CD14-positive monocyte (primary cell): ENCODE data around the gene GULP1. TPM values are rescaled to one million over a fixed set of nuclear protein-coding genes. Genes with fewer than 3 reads are reported as not detected.
"Not testable (repeated sequence)": the region's sequence is repeated elsewhere in the genome, so short reads cannot be mapped to it uniquely, and the experiment has no call there.

Experiments
- DNase-seq, 3 donors: peaks; one replicate each; pipeline ENCODE4 v3.0.0-alpha.2; 2011 to 2022
- H2AFZ ChIP-seq: 2 replicates; pipeline ENCODE4 v1.6.0; 2012; ENCODE audit warnings: mild to moderate bottlenecking, low read depth, low read length, inconsistent platforms; ENCODE audit not compliant: insufficient read depth, poor library complexity, severe bottlenecking
- H3K27ac ChIP-seq, 2 donors: 1 replicate in 1 of 2; 2 replicates in 1 of 2; pipeline ENCODE4 v1.5.1; 2012 to 2013; ENCODE audit warnings: low read length in 2 of 2, control low read depth in 1 of 2, inconsistent platforms in 1 of 2, low read depth in 1 of 2, mild to moderate bottlenecking in 1 of 2
- H3K27me3 ChIP-seq, 2 donors: one replicate each; pipeline versions ENCODE4 v1.6.0 to v1.6.1; 2011 to 2013; ENCODE audit warnings: low read length in 2 of 2; ENCODE audit not compliant: control insufficient read depth in 2 of 2, insufficient read depth in 2 of 2
- H3K36me3 ChIP-seq, 2 donors: replicated peaks in 1 of 2; 1 replicate in 1 of 2; 2 replicates in 1 of 2; pipeline versions ENCODE4 v1.5.1 to v1.6.1; 2012 to 2013; ENCODE audit warnings: low read length in 2 of 2, control low read depth in 1 of 2, inconsistent platforms in 1 of 2, mild to moderate bottlenecking in 1 of 2; ENCODE audit not compliant: insufficient read depth in 2 of 2, control insufficient read depth in 1 of 2
- H3K4me1 ChIP-seq, 2 donors: 1 replicate in 1 of 2; 2 replicates in 1 of 2; pipeline versions ENCODE4 v1.5.1 to v1.6.1; 2012 to 2013; ENCODE audit warnings: low read length in 2 of 2, control low read depth in 1 of 2, inconsistent platforms in 1 of 2, mild to moderate bottlenecking in 1 of 2, moderate library complexity in 1 of 2; ENCODE audit not compliant: insufficient read depth in 2 of 2, control insufficient read depth in 1 of 2
- H3K4me2 ChIP-seq: replicated peaks from 2 replicates; pipeline ENCODE3; 2012; ENCODE audit warnings: low read length, moderate library complexity, mild to moderate bottlenecking; ENCODE audit not compliant: poor library complexity, severe bottlenecking; ENCODE audit errors: extremely low read depth
- H3K4me3 ChIP-seq, 3 experiments: fragments of 200-600 bp in 1 of 3; sonication (generic) in 1 of 3; replicated peaks in 1 of 3; 1 replicate in 2 of 3; 2 replicates in 1 of 3; pipeline ENCODE4 v1.5.1; 2011 to 2013; ENCODE audit warnings: low read length in 3 of 3, mild to moderate bottlenecking in 3 of 3, control low read depth in 2 of 3, low read depth in 2 of 3, inconsistent platforms in 1 of 3, moderate library complexity in 1 of 3
- H3K79me2 ChIP-seq: 2 replicates; pipeline ENCODE4 v1.6.0; 2012; ENCODE audit warnings: mild to moderate bottlenecking, control low read depth, inconsistent platforms, low read length, moderate library complexity; ENCODE audit not compliant: insufficient read depth
- H3K9ac ChIP-seq: 2 replicates; pipeline ENCODE4 v1.6.0; 2017; ENCODE audit warnings: low read length, mild to moderate bottlenecking; ENCODE audit not compliant: insufficient read depth, poor library complexity, severe bottlenecking
- H3K9me3 ChIP-seq, 2 donors: replicated peaks in 1 of 2; 1 replicate in 1 of 2; 2 replicates in 1 of 2; pipeline versions ENCODE4 v1.5.1 to v1.6.1; 2012 to 2013; ENCODE audit warnings: low read length in 2 of 2, control low read depth in 1 of 2; ENCODE audit not compliant: control insufficient read depth in 1 of 2, insufficient read depth in 1 of 2
- H4K20me1 ChIP-seq: 2 replicates; pipeline ENCODE4 v1.6.0; 2012; ENCODE audit warnings: mild to moderate bottlenecking, low read length, control low read depth, moderate library complexity; ENCODE audit not compliant: insufficient read depth
- H3K27ac Mint-ChIP-seq, 7 donors: one replicate each; pipeline ENCODE4 v1.8.0; 2020; ENCODE audit warnings: mild to moderate bottlenecking in 7 of 7, mixed read lengths in 7 of 7, moderate library complexity in 6 of 7, inconsistent platforms in 2 of 7
- H3K27me3 Mint-ChIP-seq, 3 donors: one replicate each; pipeline ENCODE4 v1.8.0; 2021 to 2022; ENCODE audit warnings: low read depth in 3 of 3, mild to moderate bottlenecking in 3 of 3, mixed read lengths in 3 of 3, moderate library complexity in 3 of 3, inconsistent platforms in 1 of 3
- H3K36me3 Mint-ChIP-seq, 2 donors: one replicate each; pipeline ENCODE4 v1.8.0; 2020; ENCODE audit warnings: mixed read lengths in 2 of 2, inconsistent platforms in 1 of 2, mild to moderate bottlenecking in 1 of 2
- H3K4me1 Mint-ChIP-seq: one replicate; pipeline ENCODE4 v1.8.0; 2020; ENCODE audit warnings: mild to moderate bottlenecking, mixed read lengths
- H3K4me3 Mint-ChIP-seq, 2 donors: one replicate each; pipeline ENCODE4 v1.8.0; 2020; ENCODE audit warnings: mild to moderate bottlenecking in 2 of 2, mixed read lengths in 2 of 2, moderate library complexity in 1 of 2
- H3K9me3 Mint-ChIP-seq, 7 donors: one replicate each; pipeline ENCODE4 v1.8.0; 2020 to 2022; ENCODE audit warnings: mixed read lengths in 7 of 7, mild to moderate bottlenecking in 6 of 7, moderate library complexity in 6 of 7, inconsistent platforms in 2 of 7
- WGBS: methylation state at CpG from one replicate; pipeline ENCODE4 v1.1.5; 2013; ENCODE audit warnings: missing lambda C conversion rate; ENCODE audit not compliant: insufficient coverage; 5-methylcytosine and 5-hydroxymethylcytosine counted together
- intact Hi-C, 2 donors: fragments of 100-400 bp; cut with micrococcal nuclease; formaldehyde crosslinking; loops; one replicate each; pipeline versions ENCODE4 v1.15.0 to v1.15.1; 2023
- polyA plus RNA-seq, 3 donors: library from polyadenylated mRNA; depleted of rRNA in 1 of 3; unstranded in 2 of 3; stranded (reverse) in 1 of 3; fragments of 300-500 nt in 2 of 3; fragments of >200 nt in 1 of 3; fragmentation: Illumina TruSeq in 2 of 3; gene quantifications; 1 replicate in 2 of 3; 2 replicates in 1 of 3; pipeline ENCODE4 v1.2.3, GENCODE V29; 2012 to 2021
- TF ChIP-seq, protein P1 (sequence below): fragments of 200-600 bp; IDR thresholded peaks from one replicate; pipeline ENCODE4 v1.8.0; 2022; ENCODE audit warnings: antibody characterized with exemption, mild to moderate bottlenecking

GULP1 gene
- polyA plus RNA-seq, 3 donors: not detected

GRCh38 chr2:188459061-188459460 is 167.4 kb downstream of the GULP1 start:
- Histone ChIP-seq H2AFZ (no peak overlapping the region), H3K79me2 (no peaks in the 10 kb centered on the region), H3K36me3 (no peaks in the 10 kb centered on the region), H3K9me3 (peaks cover 0 to 4% of the 10 kb centered on the region in 2 donors), H3K4me1 (no peaks in the 10 kb centered on the region), H3K9ac (no peak overlapping the region), H3K4me2 (no peak overlapping the region), H3K27ac (no peak overlapping the region), H3K27me3 (no peaks in the 10 kb centered on the region), H3K4me3 (no peak overlapping the region), H4K20me1 (no peaks in the 10 kb centered on the region)
- Mint-ChIP-seq H3K4me1 (no peaks in the 10 kb centered on the region), H3K4me3 (no peak overlapping the region), H3K9me3 (peaks cover under 1 to 8% (median 3%) of the 10 kb centered on the region in 7 donors), H3K27ac (no peak overlapping the region), H3K27me3 (peaks cover 0 to 2% (median 0%) of the 10 kb centered on the region in 3 donors), H3K36me3 (no peaks in the 10 kb centered on the region)
- no peak for DNase-seq
- no CpG with 5 or more reads among the region's 2 CpGs for WGBS
- TF ChIP-seq, protein P1, sequence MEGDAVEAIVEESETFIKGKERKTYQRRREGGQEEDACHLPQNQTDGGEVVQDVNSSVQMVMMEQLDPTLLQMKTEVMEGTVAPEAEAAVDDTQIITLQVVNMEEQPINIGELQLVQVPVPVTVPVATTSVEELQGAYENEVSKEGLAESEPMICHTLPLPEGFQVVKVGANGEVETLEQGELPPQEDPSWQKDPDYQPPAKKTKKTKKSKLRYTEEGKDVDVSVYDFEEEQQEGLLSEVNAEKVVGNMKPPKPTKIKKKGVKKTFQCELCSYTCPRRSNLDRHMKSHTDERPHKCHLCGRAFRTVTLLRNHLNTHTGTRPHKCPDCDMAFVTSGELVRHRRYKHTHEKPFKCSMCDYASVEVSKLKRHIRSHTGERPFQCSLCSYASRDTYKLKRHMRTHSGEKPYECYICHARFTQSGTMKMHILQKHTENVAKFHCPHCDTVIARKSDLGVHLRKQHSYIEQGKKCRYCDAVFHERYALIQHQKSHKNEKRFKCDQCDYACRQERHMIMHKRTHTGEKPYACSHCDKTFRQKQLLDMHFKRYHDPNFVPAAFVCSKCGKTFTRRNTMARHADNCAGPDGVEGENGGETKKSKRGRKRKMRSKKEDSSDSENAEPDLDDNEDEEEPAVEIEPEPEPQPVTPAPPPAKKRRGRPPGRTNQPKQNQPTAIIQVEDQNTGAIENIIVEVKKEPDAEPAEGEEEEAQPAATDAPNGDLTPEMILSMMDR: no peak
- intact Hi-C loops: no loop called here

DNA sequence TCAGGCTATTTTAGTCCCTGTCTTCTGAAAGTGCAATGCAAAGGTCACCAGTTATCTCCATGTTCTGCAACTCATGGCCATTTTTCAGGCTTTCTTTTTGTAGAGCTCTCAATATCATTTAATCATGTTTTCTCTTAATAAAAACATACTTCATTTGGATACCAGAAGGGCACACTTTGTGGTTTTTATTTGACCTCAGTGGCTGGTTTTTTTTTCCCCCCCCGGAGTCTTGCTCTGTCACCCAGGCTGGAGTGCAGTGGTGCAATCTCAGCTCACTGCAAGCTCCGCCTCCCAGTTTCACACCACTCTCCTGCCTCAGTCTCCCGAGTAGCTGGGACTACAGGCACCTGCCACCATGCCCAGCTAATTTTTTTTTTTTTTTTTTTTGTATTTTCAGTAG is 174.4 kb downstream of the GULP1 start:
- H3K4me1 ChIP-seq, H3K4me1 Mint-ChIP-seq, H3K4me2 ChIP-seq, DNase-seq, H2AFZ ChIP-seq, H3K4me3 ChIP-seq, H3K36me3 Mint-ChIP-seq, H3K36me3 ChIP-seq, H3K9ac ChIP-seq, H3K27ac Mint-ChIP-seq, H3K4me3 Mint-ChIP-seq, intact Hi-C loops, H4K20me1 ChIP-seq, H3K27ac ChIP-seq, H3K79me2 ChIP-seq, H3K27me3 Mint-ChIP-seq, H3K27me3 ChIP-seq: not testable (repeated sequence)
- peaks cover 0 to 14% (median 5%) of the 10 kb centered on the region in 7 donors for H3K9me3 Mint-ChIP-seq
- 80% methylated on average over 1 of the region's 3 CpGs for WGBS
- H3K9me3 ChIP-seq: peaks cover 3 to 11% of the 10 kb centered on the region in 2 donors
